Liver (tissue), 9 donors: ENCODE data around the gene SUGCT. TPM values are rescaled to one million over a fixed set of nuclear protein-coding genes. Genes with fewer than 3 reads are reported as not detected.

Experiments
- DNase-seq: peaks from one replicate; pipeline ENCODE4 v3.0.0-alpha.2; 2017; ENCODE audit warnings: low spot score
- H3K27ac ChIP-seq, 2 donors: one replicate each; pipeline ENCODE4 v1.7.0; 2013; ENCODE audit warnings: inconsistent platforms in 2 of 2, low read length in 2 of 2, control low read depth in 1 of 2, low read depth in 1 of 2, mild to moderate bottlenecking in 1 of 2
- H3K27me3 ChIP-seq, 4 donors: one replicate each; pipeline versions ENCODE4 v1.6.1 to v1.7.0; 2013; ENCODE audit warnings: low read length in 3 of 4, inconsistent platforms in 1 of 4, mild to moderate bottlenecking in 1 of 4, moderate library complexity in 1 of 4; ENCODE audit not compliant: control insufficient read depth in 4 of 4, insufficient read depth in 4 of 4
- H3K36me3 ChIP-seq, 4 donors: one replicate each; pipeline versions ENCODE4 v1.6.1 to v1.7.0; 2013; ENCODE audit warnings: low read length in 3 of 4, mild to moderate bottlenecking in 3 of 4, low read depth in 1 of 4, moderate library complexity in 1 of 4; ENCODE audit not compliant: control insufficient read depth in 4 of 4, insufficient read depth in 3 of 4
- H3K4me1 ChIP-seq, 4 donors: one replicate each; pipeline versions ENCODE4 v1.6.1 to v1.7.0; 2013; ENCODE audit warnings: low read length in 3 of 4, mild to moderate bottlenecking in 3 of 4, moderate library complexity in 1 of 4; ENCODE audit not compliant: control insufficient read depth in 4 of 4, insufficient read depth in 4 of 4
- H3K4me3 ChIP-seq, 3 donors: one replicate each; pipeline versions ENCODE4 v1.6.1 to v1.7.0; 2013; ENCODE audit warnings: low read length in 3 of 3, control low read depth in 1 of 3, low read depth in 1 of 3, mild to moderate bottlenecking in 1 of 3
- H3K9ac ChIP-seq, 2 donors: one replicate each; pipeline ENCODE4 v1.7.0; 2013; ENCODE audit warnings: low read length in 2 of 2, mild to moderate bottlenecking in 2 of 2, moderate library complexity in 2 of 2, control low read depth in 1 of 2, low read depth in 1 of 2
- H3K9me3 ChIP-seq, 4 donors: one replicate each; pipeline versions ENCODE4 v1.6.1 to v1.7.0; 2013; ENCODE audit warnings: low read length in 3 of 4; ENCODE audit not compliant: control insufficient read depth in 4 of 4
- EGR1 ChIP-seq, 2 donors: IDR thresholded peaks; 2 replicates each; pipeline ENCODE4 v1.6.1; 2016 to 2018; ENCODE audit warnings: antibody characterized with exemption in 2 of 2, low read depth in 2 of 2
- FOXA1 ChIP-seq: IDR thresholded peaks from 2 replicates; pipeline ENCODE4 v1.6.1; 2016; ENCODE audit warnings: antibody characterized with exemption
- FOXA2 ChIP-seq: IDR thresholded peaks from 2 replicates; pipeline ENCODE4 v1.6.1; 2016; ENCODE audit warnings: antibody characterized with exemption
- GABPA ChIP-seq, 2 donors: IDR thresholded peaks in 1 of 2; conservative IDR thresholded peaks in 1 of 2; 2 replicates each; pipeline ENCODE4 v1.6.1; 2016; ENCODE audit warnings: antibody characterized with exemption in 2 of 2, mild to moderate bottlenecking in 1 of 2, moderate library complexity in 1 of 2
- HNF4G ChIP-seq: IDR thresholded peaks from 2 replicates; pipeline ENCODE4 v1.6.1; 2016; ENCODE audit warnings: antibody characterized with exemption
- JUND ChIP-seq, 2 donors: IDR thresholded peaks; 2 replicates each; pipeline ENCODE4 v1.6.1; 2016; ENCODE audit warnings: antibody characterized with exemption in 2 of 2
- RAD21 ChIP-seq, 2 donors: IDR thresholded peaks; 2 replicates each; pipeline ENCODE4 v1.6.1; 2016; ENCODE audit warnings: antibody characterized with exemption in 2 of 2, mild to moderate bottlenecking in 2 of 2
- RXRA ChIP-seq, 2 donors: IDR thresholded peaks; 2 replicates each; pipeline ENCODE4 v1.6.1; 2017 to 2018; ENCODE audit warnings: antibody characterized with exemption in 2 of 2, mild to moderate bottlenecking in 1 of 2
- SP1 ChIP-seq: IDR thresholded peaks from 2 replicates; pipeline ENCODE4 v1.6.1; 2018; ENCODE audit warnings: antibody characterized with exemption, mild to moderate bottlenecking
- TAF1 ChIP-seq: conservative IDR thresholded peaks from 2 replicates; pipeline ENCODE4 v1.6.1; 2016; ENCODE audit warnings: antibody characterized with exemption, mild to moderate bottlenecking
- YY1 ChIP-seq: IDR thresholded peaks from 2 replicates; pipeline ENCODE4 v1.6.1; 2016; ENCODE audit warnings: antibody characterized with exemption, mild to moderate bottlenecking
- WGBS: extraction: QIAGEN DNeasy Blood & Tissue Kit; methylation state at CpG from one replicate; pipeline ENCODE4 v1.1.7; 2013; 5-methylcytosine and 5-hydroxymethylcytosine counted together
- polyA plus RNA-seq, 2 donors: library from polyadenylated mRNA; stranded (reverse) in 1 of 2; unstranded in 1 of 2; fragments of 200-250 nt in 1 of 2; fragments of >200 nt in 1 of 2; fragmentation: Nextera tagmentation in 1 of 2; extraction: Ambion mirVana in 1 of 2; gene quantifications; one replicate each; pipeline versions ENCODE4 v1.2.1 to v1.2.3, GENCODE V29; 2013 to 2015
- total RNA-seq, 2 donors: library from RNA; depleted of rRNA; stranded (reverse); fragments of >200 nt; gene quantifications; one replicate each; pipeline ENCODE4 v1.2.3, GENCODE V29; 2014
- TF ChIP-seq, protein P1 (sequence below): IDR thresholded peaks from 2 replicates; pipeline ENCODE4 v1.6.1; 2016; ENCODE audit warnings: antibody characterized with exemption, mild to moderate bottlenecking
- TF ChIP-seq, protein P2 (sequence below): IDR thresholded peaks from 2 replicates; pipeline ENCODE4 v1.6.1; 2016; ENCODE audit warnings: antibody characterized with exemption
- TF ChIP-seq, protein P3 (sequence below): fragments of 150-350 bp; IDR thresholded peaks from 2 replicates; pipeline ENCODE4 v1.5.1; 2017; ENCODE audit warnings: improper control_type of control experiment, low read depth, low read length; ENCODE audit not compliant: missing input control
- TF ChIP-seq, protein P4 (sequence below): IDR thresholded peaks from 2 replicates; pipeline ENCODE4 v1.6.1; 2016; ENCODE audit warnings: antibody characterized with exemption
- TF ChIP-seq, protein P5 (sequence below): IDR thresholded peaks from 2 replicates; pipeline ENCODE4 v1.6.1; 2016; ENCODE audit warnings: antibody characterized with exemption
- donor health status: healthy.
- donor health status: healthy.
- donor health status: healthy.
- donor health status: healthy.
- donor health status: healthy.

Gene SUGCT
- total and polyA plus RNA-seq, 4 donors = 6.2 to 11.9 (median 9.9) TPM

DNA sequence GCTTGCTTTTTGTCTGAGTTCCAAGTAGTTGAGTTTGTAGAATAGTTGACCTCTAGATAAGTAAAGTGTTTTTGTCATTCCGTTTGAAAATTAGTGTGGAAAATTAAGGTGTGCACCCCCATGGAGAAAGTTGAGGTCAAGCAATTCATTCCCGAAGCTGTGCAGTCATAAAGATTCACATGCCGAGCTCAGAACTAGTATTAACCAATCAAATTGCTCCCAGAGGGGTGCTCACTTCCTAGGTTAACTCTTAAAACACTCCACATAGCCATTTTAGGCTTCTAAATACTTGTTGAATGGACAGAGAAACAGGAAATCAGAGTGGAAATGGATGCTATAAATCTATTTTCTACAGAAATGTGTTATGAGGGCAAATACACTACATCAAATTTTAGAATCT lies 638.9 kb downstream of the SUGCT start:
- Histone ChIP-seq H3K27me3 (no peaks in the 10 kb centered on the region), H3K27ac (no peak overlapping the region), H3K9me3 (no peaks in the 10 kb centered on the region), H3K4me3 (no peak overlapping the region), H3K36me3 (no peaks in the 10 kb centered on the region), H3K9ac (no peak overlapping the region), H3K4me1 (no peaks in the 10 kb centered on the region)
- DNase-seq = no peak
- TF ChIP-seq FOXA2 = no peak
- no peak for TF ChIP-seq FOXA1
- TF ChIP-seq SP1 = no peak
- TF ChIP-seq, protein P1, sequence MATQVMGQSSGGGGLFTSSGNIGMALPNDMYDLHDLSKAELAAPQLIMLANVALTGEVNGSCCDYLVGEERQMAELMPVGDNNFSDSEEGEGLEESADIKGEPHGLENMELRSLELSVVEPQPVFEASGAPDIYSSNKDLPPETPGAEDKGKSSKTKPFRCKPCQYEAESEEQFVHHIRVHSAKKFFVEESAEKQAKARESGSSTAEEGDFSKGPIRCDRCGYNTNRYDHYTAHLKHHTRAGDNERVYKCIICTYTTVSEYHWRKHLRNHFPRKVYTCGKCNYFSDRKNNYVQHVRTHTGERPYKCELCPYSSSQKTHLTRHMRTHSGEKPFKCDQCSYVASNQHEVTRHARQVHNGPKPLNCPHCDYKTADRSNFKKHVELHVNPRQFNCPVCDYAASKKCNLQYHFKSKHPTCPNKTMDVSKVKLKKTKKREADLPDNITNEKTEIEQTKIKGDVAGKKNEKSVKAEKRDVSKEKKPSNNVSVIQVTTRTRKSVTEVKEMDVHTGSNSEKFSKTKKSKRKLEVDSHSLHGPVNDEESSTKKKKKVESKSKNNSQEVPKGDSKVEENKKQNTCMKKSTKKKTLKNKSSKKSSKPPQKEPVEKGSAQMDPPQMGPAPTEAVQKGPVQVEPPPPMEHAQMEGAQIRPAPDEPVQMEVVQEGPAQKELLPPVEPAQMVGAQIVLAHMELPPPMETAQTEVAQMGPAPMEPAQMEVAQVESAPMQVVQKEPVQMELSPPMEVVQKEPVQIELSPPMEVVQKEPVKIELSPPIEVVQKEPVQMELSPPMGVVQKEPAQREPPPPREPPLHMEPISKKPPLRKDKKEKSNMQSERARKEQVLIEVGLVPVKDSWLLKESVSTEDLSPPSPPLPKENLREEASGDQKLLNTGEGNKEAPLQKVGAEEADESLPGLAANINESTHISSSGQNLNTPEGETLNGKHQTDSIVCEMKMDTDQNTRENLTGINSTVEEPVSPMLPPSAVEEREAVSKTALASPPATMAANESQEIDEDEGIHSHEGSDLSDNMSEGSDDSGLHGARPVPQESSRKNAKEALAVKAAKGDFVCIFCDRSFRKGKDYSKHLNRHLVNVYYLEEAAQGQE = no peak
- TF ChIP-seq, protein P2, sequence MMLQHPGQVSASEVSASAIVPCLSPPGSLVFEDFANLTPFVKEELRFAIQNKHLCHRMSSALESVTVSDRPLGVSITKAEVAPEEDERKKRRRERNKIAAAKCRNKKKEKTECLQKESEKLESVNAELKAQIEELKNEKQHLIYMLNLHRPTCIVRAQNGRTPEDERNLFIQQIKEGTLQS = no peak
- TF ChIP-seq, protein P3, sequence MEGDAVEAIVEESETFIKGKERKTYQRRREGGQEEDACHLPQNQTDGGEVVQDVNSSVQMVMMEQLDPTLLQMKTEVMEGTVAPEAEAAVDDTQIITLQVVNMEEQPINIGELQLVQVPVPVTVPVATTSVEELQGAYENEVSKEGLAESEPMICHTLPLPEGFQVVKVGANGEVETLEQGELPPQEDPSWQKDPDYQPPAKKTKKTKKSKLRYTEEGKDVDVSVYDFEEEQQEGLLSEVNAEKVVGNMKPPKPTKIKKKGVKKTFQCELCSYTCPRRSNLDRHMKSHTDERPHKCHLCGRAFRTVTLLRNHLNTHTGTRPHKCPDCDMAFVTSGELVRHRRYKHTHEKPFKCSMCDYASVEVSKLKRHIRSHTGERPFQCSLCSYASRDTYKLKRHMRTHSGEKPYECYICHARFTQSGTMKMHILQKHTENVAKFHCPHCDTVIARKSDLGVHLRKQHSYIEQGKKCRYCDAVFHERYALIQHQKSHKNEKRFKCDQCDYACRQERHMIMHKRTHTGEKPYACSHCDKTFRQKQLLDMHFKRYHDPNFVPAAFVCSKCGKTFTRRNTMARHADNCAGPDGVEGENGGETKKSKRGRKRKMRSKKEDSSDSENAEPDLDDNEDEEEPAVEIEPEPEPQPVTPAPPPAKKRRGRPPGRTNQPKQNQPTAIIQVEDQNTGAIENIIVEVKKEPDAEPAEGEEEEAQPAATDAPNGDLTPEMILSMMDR = no peak
- TF ChIP-seq, protein P4, sequence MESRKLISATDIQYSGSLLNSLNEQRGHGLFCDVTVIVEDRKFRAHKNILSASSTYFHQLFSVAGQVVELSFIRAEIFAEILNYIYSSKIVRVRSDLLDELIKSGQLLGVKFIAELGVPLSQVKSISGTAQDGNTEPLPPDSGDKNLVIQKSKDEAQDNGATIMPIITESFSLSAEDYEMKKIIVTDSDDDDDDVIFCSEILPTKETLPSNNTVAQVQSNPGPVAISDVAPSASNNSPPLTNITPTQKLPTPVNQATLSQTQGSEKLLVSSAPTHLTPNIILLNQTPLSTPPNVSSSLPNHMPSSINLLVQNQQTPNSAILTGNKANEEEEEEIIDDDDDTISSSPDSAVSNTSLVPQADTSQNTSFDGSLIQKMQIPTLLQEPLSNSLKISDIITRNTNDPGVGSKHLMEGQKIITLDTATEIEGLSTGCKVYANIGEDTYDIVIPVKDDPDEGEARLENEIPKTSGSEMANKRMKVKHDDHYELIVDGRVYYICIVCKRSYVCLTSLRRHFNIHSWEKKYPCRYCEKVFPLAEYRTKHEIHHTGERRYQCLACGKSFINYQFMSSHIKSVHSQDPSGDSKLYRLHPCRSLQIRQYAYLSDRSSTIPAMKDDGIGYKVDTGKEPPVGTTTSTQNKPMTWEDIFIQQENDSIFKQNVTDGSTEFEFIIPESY = no peak
- no peak for TF ChIP-seq JUND (IDR thresholded peaks at IDR 0.05)
- no peak for TF ChIP-seq YY1
- TF ChIP-seq TAF1 = no peak
- no peak for TF ChIP-seq GABPA (IDR thresholded peaks at IDR 0.05 in 1 of 2, conservative IDR thresholded peaks at IDR 0.05 in 1 of 2)
- TF ChIP-seq, protein P5, sequence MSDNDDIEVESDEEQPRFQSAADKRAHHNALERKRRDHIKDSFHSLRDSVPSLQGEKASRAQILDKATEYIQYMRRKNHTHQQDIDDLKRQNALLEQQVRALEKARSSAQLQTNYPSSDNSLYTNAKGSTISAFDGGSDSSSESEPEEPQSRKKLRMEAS = no peak
- WGBS = 81% methylated on average over 3 of the region's 3 CpGs

DNA sequence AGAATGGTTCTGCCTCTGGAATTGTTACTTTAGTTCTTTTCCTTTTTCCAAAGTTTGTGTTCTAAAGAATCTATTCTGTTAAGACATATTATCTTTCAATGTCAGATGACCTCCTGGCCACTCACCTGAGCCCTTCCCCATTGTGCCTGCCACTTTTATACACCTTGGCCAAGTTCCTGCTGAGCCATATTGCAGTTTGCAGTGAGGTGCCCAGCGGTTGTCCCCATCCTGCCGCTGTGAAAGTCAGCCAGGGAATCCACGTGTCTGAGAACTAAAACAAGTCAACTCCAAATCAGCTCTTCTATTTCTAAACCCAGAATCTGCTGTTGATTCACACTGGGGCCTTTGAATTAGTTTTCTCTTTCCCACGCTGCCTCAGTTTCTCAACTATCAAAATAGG lies 641.1 kb downstream of the SUGCT start:
- WGBS = 93% methylated on average over 4 of the region's 4 CpGs
- Histone ChIP-seq H3K36me3 (no peaks in the 10 kb centered on the region), H3K9ac (no peak overlapping the region), H3K9me3 (no peaks in the 10 kb centered on the region), H3K27me3 (no peaks in the 10 kb centered on the region), H3K27ac (no peak overlapping the region), H3K4me3 (no peak overlapping the region), H3K4me1 (no peaks in the 10 kb centered on the region)
- DNase-seq = no peak
- TF ChIP-seq RAD21 (IDR thresholded peaks at IDR 0.05) (no peak), JUND (IDR thresholded peaks at IDR 0.05) (no peak), SP1 (no peak), YY1 (no peak), EGR1 (IDR thresholded peaks at IDR 0.05; ENCODE audit: low read depth in 2 of 2) (no peak), HNF4G (no peak), FOXA1 (no peak), GABPA (IDR thresholded peaks at IDR 0.05 in 1 of 2, conservative IDR thresholded peaks at IDR 0.05 in 1 of 2) (no peak), FOXA2 (no peak), RXRA (IDR thresholded peaks at IDR 0.05) (no peak)
- TF ChIP-seq, protein P5 = no peak
- TF ChIP-seq, protein P1 = no peak
- TF ChIP-seq, protein P4 = no peak
- TF ChIP-seq, protein P2 = no peak
